HEK293 (cell line): ENCODE measurements around the gene FIS1.
"Not testable (repeated sequence)": the region's sequence is repeated elsewhere in the genome, so short reads cannot be mapped to it uniquely, and the experiment has no call there.

Source experiments
- CTCF ChIA-PET: fragments of 350-600 bp; formaldehyde crosslinking; extraction: SDS; loops from one replicate; lab custom pipeline; 2021; ENCODE audit warnings: antibody characterized with exemption; lab: Yijun Ruan, JAX
- POLR2A ChIA-PET: fragments of 300-600 bp; formaldehyde crosslinking; extraction: SDS; loops from one replicate; lab custom pipeline; 2020; ENCODE audit warnings: antibody characterized with exemption, inconsistent platforms; lab: Yijun Ruan, JAX
- H3K27ac ChIP-seq: fragments of 200-500 bp; sonication (Bioruptor generic); 2 replicates; pipeline ENCODE4 v1.5.1; 2014; ENCODE audit warnings: low read depth, low read length, control low read depth, inconsistent platforms; ENCODE audit errors: extremely low read depth
- H3K36me3 ChIP-seq, 2 experiments: fragments of 200-500 bp in 1 of 2; sonication (Bioruptor generic) in 1 of 2; 1 replicate in 1 of 2; 2 replicates in 1 of 2; pipeline ENCODE4 v1.5.1; 2014 to 2017; ENCODE audit warnings: inconsistent platforms in 2 of 2, low read length in 2 of 2; ENCODE audit not compliant: control insufficient read depth in 2 of 2, insufficient read depth in 1 of 2
- H3K4me1 ChIP-seq: fragments of 200-500 bp; sonication (Bioruptor generic); 2 replicates; pipeline ENCODE4 v1.5.1; 2014; ENCODE audit warnings: mild to moderate bottlenecking, low read length, inconsistent platforms; ENCODE audit not compliant: control insufficient read depth, insufficient read depth
- H3K4me3 ChIP-seq: 2 replicates; pipeline ENCODE4 v1.5.1; 2011; ENCODE audit warnings: low read depth, mild to moderate bottlenecking, control low read depth, low read length, moderate library complexity
- H3K9me3 ChIP-seq: fragments of 200-500 bp; sonication (Bioruptor generic); 2 replicates; pipeline ENCODE4 v1.5.1; 2014; ENCODE audit warnings: low read depth, low read length, inconsistent platforms; ENCODE audit not compliant: control insufficient read depth, insufficient read depth
- MYNN ChIP-seq: fragments of 450-650 bp; formaldehyde crosslinking; IDR thresholded peaks from 2 replicates; pipeline ENCODE4 v1.5.1; 2016; ENCODE audit warnings: missing biosample characterization, missing genetic modification characterization, borderline replicate concordance
- REPIN1 ChIP-seq: fragments of 450-650 bp; formaldehyde crosslinking; IDR thresholded peaks from 2 replicates; pipeline ENCODE4 v1.5.1; 2017; ENCODE audit warnings: missing biosample characterization, missing genetic modification characterization, low read depth
- YY1 ChIP-seq: fragments of 450-650 bp; formaldehyde crosslinking; IDR thresholded peaks from 2 replicates; pipeline ENCODE4 v1.5.1; 2018; ENCODE audit warnings: missing biosample characterization, missing genetic modification characterization
- ZNF133 ChIP-seq: fragments of 450-650 bp; formaldehyde crosslinking; IDR thresholded peaks from 2 replicates; pipeline ENCODE4 v1.5.1; 2016; ENCODE audit warnings: missing biosample characterization, missing genetic modification characterization
- ZNF311 ChIP-seq: fragments of 450-650 bp; formaldehyde crosslinking; IDR thresholded peaks from 2 replicates; pipeline ENCODE4 v1.5.1; 2017; ENCODE audit warnings: missing biosample characterization, missing genetic modification characterization, borderline replicate concordance
- ZNF416 ChIP-seq: fragments of 450-650 bp; formaldehyde crosslinking; IDR thresholded peaks from 2 replicates; pipeline ENCODE4 v1.5.1; 2016; ENCODE audit warnings: missing biosample characterization, missing genetic modification characterization
- ZNF624 ChIP-seq: fragments of 450-650 bp; formaldehyde crosslinking; IDR thresholded peaks from 2 replicates; pipeline ENCODE4 v1.5.1; 2017; ENCODE audit warnings: missing biosample characterization, missing genetic modification characterization
- ZNF843 ChIP-seq: fragments of 450-650 bp; formaldehyde crosslinking; IDR thresholded peaks from 2 replicates; pipeline ENCODE4 v1.5.1; 2016; ENCODE audit warnings: missing biosample characterization, missing genetic modification characterization
- ZSCAN4 ChIP-seq: fragments of 450-650 bp; formaldehyde crosslinking; IDR thresholded peaks from 2 replicates; pipeline ENCODE4 v1.5.1; 2017; ENCODE audit warnings: missing biosample characterization, missing genetic modification characterization
- TF ChIP-seq, protein P1 (sequence below): fragments of 450-650 bp; formaldehyde crosslinking; IDR thresholded peaks from 2 replicates; pipeline ENCODE4 v1.5.1; 2017; ENCODE audit warnings: missing biosample characterization, missing genetic modification characterization
- TF ChIP-seq, protein P2 (sequence below): fragments of 450-650 bp; formaldehyde crosslinking; IDR thresholded peaks from 2 replicates; pipeline ENCODE4 v1.5.1; 2016; ENCODE audit warnings: missing biosample characterization, missing genetic modification characterization

The FIS1 gene

DNA sequence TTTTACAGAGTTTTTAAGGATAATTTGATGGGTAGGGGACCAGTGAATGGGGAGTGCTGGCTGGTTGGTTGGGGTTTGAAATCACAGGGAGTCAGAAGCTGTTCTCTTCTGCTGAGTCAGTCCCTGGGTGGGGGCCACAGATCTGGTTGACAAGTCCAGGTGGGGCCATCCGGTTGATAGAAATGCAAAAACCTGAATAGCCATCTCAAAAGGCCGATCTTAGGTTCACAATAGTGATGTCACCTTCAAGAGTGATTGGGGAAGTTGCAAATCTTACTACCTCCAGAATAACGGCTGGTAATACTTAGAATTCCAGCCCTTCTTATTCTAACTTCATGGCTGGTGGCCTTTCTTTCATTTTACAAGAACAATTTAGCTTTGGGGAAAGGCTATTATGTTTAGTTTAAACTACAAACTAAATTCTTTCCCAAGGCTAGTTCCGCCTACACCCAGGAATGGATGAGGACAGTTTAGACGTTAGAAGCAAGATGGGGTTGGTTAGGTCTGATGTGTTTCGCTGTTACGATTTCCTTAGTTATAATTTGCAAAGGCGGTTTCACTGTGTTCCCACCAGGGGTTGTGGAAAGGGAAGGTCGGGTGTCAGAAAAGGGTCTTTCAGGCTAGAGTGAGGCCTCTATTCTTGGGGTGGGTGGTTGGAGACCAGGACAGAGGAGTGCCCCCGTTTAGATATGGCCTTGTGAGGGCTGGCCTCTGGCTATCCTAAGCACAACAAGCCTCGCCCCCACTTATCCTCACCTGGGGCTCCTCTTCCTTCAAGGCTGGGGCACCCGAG, 49.4 kb upstream of the FIS1 start:
- H3K9me3 ChIP-seq, result no peaks in the 10 kb centered on the region
- TF ChIP-seq ZNF624 (tag by site-specific recombination), result no peak
- no peak for TF ChIP-seq ZNF311
- no peak for TF ChIP-seq REPIN1 (tag by site-specific recombination)
- no peak for TF ChIP-seq ZNF133 (tag by site-specific recombination)
- TF ChIP-seq, protein P1, sequence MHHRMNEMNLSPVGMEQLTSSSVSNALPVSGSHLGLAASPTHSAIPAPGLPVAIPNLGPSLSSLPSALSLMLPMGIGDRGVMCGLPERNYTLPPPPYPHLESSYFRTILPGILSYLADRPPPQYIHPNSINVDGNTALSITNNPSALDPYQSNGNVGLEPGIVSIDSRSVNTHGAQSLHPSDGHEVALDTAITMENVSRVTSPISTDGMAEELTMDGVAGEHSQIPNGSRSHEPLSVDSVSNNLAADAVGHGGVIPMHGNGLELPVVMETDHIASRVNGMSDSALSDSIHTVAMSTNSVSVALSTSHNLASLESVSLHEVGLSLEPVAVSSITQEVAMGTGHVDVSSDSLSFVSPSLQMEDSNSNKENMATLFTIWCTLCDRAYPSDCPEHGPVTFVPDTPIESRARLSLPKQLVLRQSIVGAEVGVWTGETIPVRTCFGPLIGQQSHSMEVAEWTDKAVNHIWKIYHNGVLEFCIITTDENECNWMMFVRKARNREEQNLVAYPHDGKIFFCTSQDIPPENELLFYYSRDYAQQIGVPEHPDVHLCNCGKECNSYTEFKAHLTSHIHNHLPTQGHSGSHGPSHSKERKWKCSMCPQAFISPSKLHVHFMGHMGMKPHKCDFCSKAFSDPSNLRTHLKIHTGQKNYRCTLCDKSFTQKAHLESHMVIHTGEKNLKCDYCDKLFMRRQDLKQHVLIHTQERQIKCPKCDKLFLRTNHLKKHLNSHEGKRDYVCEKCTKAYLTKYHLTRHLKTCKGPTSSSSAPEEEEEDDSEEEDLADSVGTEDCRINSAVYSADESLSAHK (tag by site-specific recombination), result no peak
- no peak for TF ChIP-seq MYNN
- no peak for TF ChIP-seq ZSCAN4 (tag by site-specific recombination)
- TF ChIP-seq ZNF843 (tag by site-specific recombination), result no peak
- TF ChIP-seq ZNF416 (tag by site-specific recombination), result no peak
- TF ChIP-seq YY1, result no peak
- TF ChIP-seq, protein P2, sequence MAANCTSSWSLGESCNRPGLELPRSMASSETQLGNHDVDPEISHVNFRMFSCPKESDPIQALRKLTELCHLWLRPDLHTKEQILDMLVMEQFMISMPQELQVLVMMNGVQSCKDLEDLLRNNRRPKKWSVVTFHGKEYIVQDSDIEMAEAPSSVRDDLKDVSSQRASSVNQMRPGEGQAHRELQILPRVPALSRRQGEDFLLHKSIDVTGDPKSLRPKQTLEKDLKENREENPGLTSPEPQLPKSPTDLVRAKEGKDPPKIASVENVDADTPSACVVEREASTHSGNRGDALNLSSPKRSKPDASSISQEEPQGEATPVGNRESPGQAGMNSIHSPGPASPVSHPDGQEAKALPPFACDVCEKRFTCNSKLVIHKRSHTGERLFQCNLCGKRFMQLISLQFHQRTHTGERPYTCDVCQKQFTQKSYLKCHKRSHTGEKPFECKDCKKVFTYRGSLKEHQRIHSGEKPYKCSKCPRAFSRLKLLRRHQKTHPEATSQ (tag by site-specific recombination), result no peak
- no peaks in the 10 kb centered on the region for H3K4me1 ChIP-seq
- ChIA-PET POLR2A (no interaction called here), CTCF (interaction anchor here (0.6 to 1.5 kb wide), 3 partner anchors 11 to 396 kb away, joined by 3 to 4 read pairs (median 4); no protein-coding TSS in a partner anchor)
- H3K36me3 ChIP-seq, result no peaks in the 10 kb centered on the region
- H3K4me3 ChIP-seq, result no peak overlapping the region
- H3K27ac ChIP-seq, result no peak overlapping the region

GRCh38 chr7:101293069-101294021, 48.5 kb upstream of the FIS1 start:
- H3K4me1 ChIP-seq, H3K36me3 ChIP-seq, H3K9me3 ChIP-seq, H3K4me3 ChIP-seq, POLR2A ChIA-PET, H3K27ac ChIP-seq: not testable (repeated sequence)
- CTCF ChIA-PET, result interaction anchor here (0.7 to 3.8 kb wide), 5 partner anchors 11 to 147 kb away, joined by 3 to 27 read pairs (median 4); no protein-coding TSS in a partner anchor

GRCh38 chr7:101292566-101292965, 47.7 kb upstream of the FIS1 start:
- CTCF ChIA-PET, result interaction anchor here (0.6 to 3.8 kb wide), 6 partner anchors 11 to 165 kb away, joined by 3 to 27 read pairs (median 4); no protein-coding TSS in a partner anchor

More at GRCh38 chr7:101292566-101292965, 47.7 kb upstream of the FIS1 start:
- H3K36me3 ChIP-seq, H3K9me3 ChIP-seq, H3K27ac ChIP-seq, H3K4me1 ChIP-seq, H3K4me3 ChIP-seq, POLR2A ChIA-PET: not testable (repeated sequence)
